B cell (primary cell): ENCODE measurements around the gene GLCCI1. TPM values are rescaled to one million over a fixed set of nuclear protein-coding genes. Genes with fewer than 3 reads are reported as not detected.
A peak's percentile ranks its signal among the peaks of the same experiment; 100 is the strongest.

ENCODE experiments used
- ATAC-seq: fragments of 200-7000 bp; cut with Tn5 transposase; one replicate; pipeline ENCODE4 v1.10.0; 2021; ENCODE audit warnings: low read depth, mild to moderate bottlenecking, moderate number of reproducible peaks, moderate library complexity
- CTCF ChIA-PET: fragments of 350-600 bp; sonication (Branson Sonifier 250); formaldehyde crosslinking; loops from one replicate; lab custom pipeline; 2021; ENCODE audit warnings: antibody characterized with exemption, inconsistent platforms; lab: Charles Lee
- POLR2A ChIA-PET: fragments of 350-600 bp; sonication (Branson Sonifier 250); formaldehyde crosslinking; loops from one replicate; lab custom pipeline; 2021; ENCODE audit warnings: antibody characterized with exemption; lab: Charles Lee
- DNase-seq: peaks from one replicate; pipeline ENCODE4 v3.0.0; 2013
- H2AFZ ChIP-seq: 2 replicates; pipeline ENCODE4 v1.6.1; 2012; ENCODE audit warnings: mild to moderate bottlenecking, low read depth, low read length; ENCODE audit not compliant: insufficient read depth, poor library complexity, severe bottlenecking
- H3K27ac ChIP-seq, 2 donors: 1 replicate in 1 of 2; 2 replicates in 1 of 2; pipeline ENCODE4 v1.5.1; 2012 to 2013; ENCODE audit warnings: low read length in 2 of 2, mild to moderate bottlenecking in 2 of 2, moderate library complexity in 1 of 2
- H3K27me3 ChIP-seq, 4 experiments: fragments of 200-600 bp in 1 of 4; sonication (generic) in 1 of 4; replicated peaks in 1 of 4; 1 replicate in 2 of 4; 2 replicates in 2 of 4; pipeline versions ENCODE4 v1.6.1 to v1.7.0; 2013 to 2016; ENCODE audit warnings: low read length in 3 of 4, mild to moderate bottlenecking in 2 of 4, mixed read lengths in 1 of 4, moderate library complexity in 1 of 4; ENCODE audit not compliant: insufficient read depth in 4 of 4, control insufficient read depth in 3 of 4; ENCODE audit errors: control extremely low read depth in 1 of 4
- H3K36me3 ChIP-seq, 2 experiments: replicated peaks in 1 of 2; 1 replicate in 1 of 2; 2 replicates in 1 of 2; pipeline versions ENCODE4 v1.6.1 to v1.7.1; 2013; ENCODE audit warnings: low read length in 1 of 2; ENCODE audit not compliant: insufficient read depth in 2 of 2, control insufficient read depth in 1 of 2; ENCODE audit errors: control extremely low read depth in 1 of 2, extremely low read depth in 1 of 2
- H3K4me1 ChIP-seq, 2 donors: fragments of 200-600 bp in 1 of 2; sonication (generic) in 1 of 2; 1 replicate in 1 of 2; 2 replicates in 1 of 2; pipeline versions ENCODE4 v1.5.1 to v1.6.1; 2013 to 2017; ENCODE audit warnings: low read length in 2 of 2; ENCODE audit not compliant: control insufficient read depth in 2 of 2, insufficient read depth in 2 of 2
- H3K4me2 ChIP-seq: replicated peaks from 2 replicates; pipeline ENCODE3; 2012; ENCODE audit warnings: mild to moderate bottlenecking, low read depth, low read length; ENCODE audit not compliant: poor library complexity, severe bottlenecking
- H3K4me3 ChIP-seq, 5 experiments: fragments of 200-600 bp in 1 of 5; sonication (generic) in 1 of 5; 1 replicate in 3 of 5; 2 replicates in 2 of 5; pipeline versions ENCODE4 v1.5.1 to v1.7.0; 2011 to 2016; ENCODE audit warnings: low read length in 4 of 5, mild to moderate bottlenecking in 4 of 5, low read depth in 2 of 5, control low read depth in 1 of 5, moderate library complexity in 1 of 5; ENCODE audit not compliant: insufficient read depth in 1 of 5; ENCODE audit errors: control extremely low read depth in 1 of 5, extremely low read depth in 1 of 5
- H3K79me2 ChIP-seq: fragments of 200-600 bp; sonication (generic); one replicate; pipeline ENCODE4 v1.6.0; 2016; ENCODE audit warnings: low read length; ENCODE audit not compliant: control insufficient read depth, insufficient read depth
- H3K9ac ChIP-seq: fragments of 200-600 bp; sonication (generic); 2 replicates; pipeline ENCODE4 v1.6.1; 2017; ENCODE audit warnings: mild to moderate bottlenecking, low read length, moderate library complexity
- H3K9me3 ChIP-seq, 3 donors: one replicate each; pipeline versions ENCODE4 v1.6.1 to v1.7.1; 2013; ENCODE audit warnings: low read length in 2 of 3; ENCODE audit not compliant: control insufficient read depth in 2 of 3, insufficient read depth in 1 of 3; ENCODE audit errors: control extremely low read depth in 1 of 3
- H4K20me1 ChIP-seq: 2 replicates; pipeline ENCODE4 v1.6.0; 2012; ENCODE audit warnings: mild to moderate bottlenecking, low read length; ENCODE audit not compliant: insufficient read depth, control insufficient read depth, poor library complexity, severe bottlenecking
- H3K27ac Mint-ChIP-seq: one replicate; pipeline ENCODE4 v1.8.0; 2021; ENCODE audit warnings: mixed read lengths
- H3K27me3 Mint-ChIP-seq: one replicate; pipeline ENCODE4 v1.8.0; 2021; ENCODE audit warnings: mixed read lengths
- H3K4me1 Mint-ChIP-seq: one replicate; pipeline ENCODE4 v1.8.0; 2021; ENCODE audit warnings: mixed read lengths
- H3K4me3 Mint-ChIP-seq: one replicate; pipeline ENCODE4 v1.8.0; 2021; ENCODE audit warnings: mixed read lengths
- H3K9me3 Mint-ChIP-seq: one replicate; pipeline ENCODE4 v1.8.0; 2022; ENCODE audit warnings: mixed read lengths; ENCODE audit not compliant: insufficient read depth
- EZH2 ChIP-seq: IDR thresholded peaks from 2 replicates; pipeline ENCODE4 v1.6.1; 2012; ENCODE audit warnings: borderline replicate concordance, low read depth, mild to moderate bottlenecking, moderate library complexity, low read length; ENCODE audit not compliant: insufficient read depth, poor library complexity, severe bottlenecking
- WGBS: methylation state at CpG from one replicate; pipeline ENCODE4 v1.1.5; 2013; ENCODE audit warnings: missing lambda C conversion rate; ENCODE audit not compliant: insufficient coverage; 5-methylcytosine and 5-hydroxymethylcytosine counted together
- intact Hi-C: fragments of 100-400 bp; cut with micrococcal nuclease; formaldehyde crosslinking; loops from one replicate; pipeline ENCODE4 v1.10.0; 2022
- polyA plus RNA-seq: library from polyadenylated mRNA; depleted of rRNA; stranded (reverse); fragments of >200 nt; gene quantifications from 2 replicates; pipeline ENCODE4 v1.2.3, GENCODE V29; 2012
- total RNA-seq, 2 donors: library from RNA; stranded (reverse); fragments of 120-200 nt in 1 of 2; gene quantifications; 1 replicate in 1 of 2; 2 replicates in 1 of 2; pipeline versions ENCODE4 v1.2.3 to v1.2.4, GENCODE V29; 2013 to 2022
- TF ChIP-seq, protein P1 (sequence below): fragments of 200-600 bp; IDR thresholded peaks from one replicate; pipeline ENCODE4 v1.8.0; 2022; ENCODE audit warnings: antibody characterized with exemption, mild to moderate bottlenecking

GLCCI1 gene
- total and polyA plus RNA-seq, 2 donors (not counting 1 experiment from before 2014, with no cell fraction given): 17.7 to 50.3 TPM

DNA sequence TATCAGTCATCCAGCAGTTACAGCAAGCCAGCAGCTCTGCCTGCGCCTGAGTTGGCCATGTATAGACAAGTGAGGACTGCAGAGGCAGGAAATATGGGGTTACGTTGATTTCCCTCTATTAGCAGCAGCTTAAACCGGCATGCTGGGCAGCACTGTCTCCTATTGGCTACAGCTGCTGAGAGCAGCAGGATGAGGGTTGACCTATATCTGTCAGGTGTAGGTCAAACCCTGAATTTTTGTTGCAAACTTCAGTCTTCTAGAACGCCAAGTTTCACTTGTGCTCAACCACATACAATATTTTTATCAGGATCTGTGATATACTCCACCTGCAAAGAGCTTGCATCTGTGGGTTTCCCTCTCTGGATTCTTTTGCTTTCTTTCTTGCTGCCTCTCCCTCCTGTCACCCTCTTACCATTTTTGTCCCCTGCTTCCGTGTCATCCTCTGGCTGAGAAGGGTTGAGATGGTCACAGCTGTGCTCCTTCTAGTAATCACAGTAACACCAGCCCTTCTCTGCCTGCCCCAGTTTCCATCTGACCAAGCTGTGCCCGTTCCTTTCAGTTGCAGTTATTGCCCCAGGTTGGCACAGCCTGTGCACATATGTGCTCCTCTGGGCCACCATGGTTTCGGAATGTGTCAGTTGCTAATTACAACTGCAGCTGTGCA lies 23.8 kb upstream of the GLCCI1 start:
- peak overlapping the region; percentile 51 for H3K9ac ChIP-seq
- intact Hi-C loops: loop anchor here (5.0 kb wide), 1 partner anchor 37 kb away; no protein-coding TSS in a partner anchor
- no peaks in the 10 kb centered on the region for H3K9me3 ChIP-seq
- 5% methylated on average over 5 of the region's 7 CpGs for WGBS
- H3K79me2 ChIP-seq: no peaks in the 10 kb centered on the region
- ChIA-PET CTCF (interaction anchor here (0.7 to 2.1 kb wide), 6 partner anchors 22 to 263 kb away, joined by 3 to 8 read pairs (median 3); no protein-coding TSS in a partner anchor), POLR2A (interaction anchor here (1.1 to 1.5 kb wide), 3 partner anchors 9 to 26 kb away, joined by 3 to 6 read pairs (median 4); no protein-coding TSS in a partner anchor)
- peak; percentile 82 for ATAC-seq
- DNase-seq: peak; percentile 55
- peak overlapping the region; percentile 65 to 73 for H3K27ac ChIP-seq
- Mint-ChIP-seq H3K27me3 (no peaks in the 10 kb centered on the region), H3K27ac (peak overlapping the region; percentile 83), H3K4me1 (peaks cover 27% of the 10 kb centered on the region), H3K9me3 (no peaks in the 10 kb centered on the region), H3K4me3 (peak overlapping the region; percentile 85)
- H3K4me2 ChIP-seq: peak overlapping the region; percentile 70
- peak overlapping the region; percentile 75 for H2AFZ ChIP-seq
- no peaks in the 10 kb centered on the region for H3K36me3 ChIP-seq
- no peaks in the 10 kb centered on the region for H4K20me1 ChIP-seq
- H3K27me3 ChIP-seq: no peaks in the 10 kb centered on the region
- TF ChIP-seq, protein P1, sequence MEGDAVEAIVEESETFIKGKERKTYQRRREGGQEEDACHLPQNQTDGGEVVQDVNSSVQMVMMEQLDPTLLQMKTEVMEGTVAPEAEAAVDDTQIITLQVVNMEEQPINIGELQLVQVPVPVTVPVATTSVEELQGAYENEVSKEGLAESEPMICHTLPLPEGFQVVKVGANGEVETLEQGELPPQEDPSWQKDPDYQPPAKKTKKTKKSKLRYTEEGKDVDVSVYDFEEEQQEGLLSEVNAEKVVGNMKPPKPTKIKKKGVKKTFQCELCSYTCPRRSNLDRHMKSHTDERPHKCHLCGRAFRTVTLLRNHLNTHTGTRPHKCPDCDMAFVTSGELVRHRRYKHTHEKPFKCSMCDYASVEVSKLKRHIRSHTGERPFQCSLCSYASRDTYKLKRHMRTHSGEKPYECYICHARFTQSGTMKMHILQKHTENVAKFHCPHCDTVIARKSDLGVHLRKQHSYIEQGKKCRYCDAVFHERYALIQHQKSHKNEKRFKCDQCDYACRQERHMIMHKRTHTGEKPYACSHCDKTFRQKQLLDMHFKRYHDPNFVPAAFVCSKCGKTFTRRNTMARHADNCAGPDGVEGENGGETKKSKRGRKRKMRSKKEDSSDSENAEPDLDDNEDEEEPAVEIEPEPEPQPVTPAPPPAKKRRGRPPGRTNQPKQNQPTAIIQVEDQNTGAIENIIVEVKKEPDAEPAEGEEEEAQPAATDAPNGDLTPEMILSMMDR: no peak
- TF ChIP-seq EZH2: no peak
- H3K4me1 ChIP-seq: peaks cover 15 to 21% of the 10 kb centered on the region in 2 donors
- peak overlapping the region in 4 of 5 experiments; percentile 15 to 43 (median 32) for H3K4me3 ChIP-seq

DNA sequence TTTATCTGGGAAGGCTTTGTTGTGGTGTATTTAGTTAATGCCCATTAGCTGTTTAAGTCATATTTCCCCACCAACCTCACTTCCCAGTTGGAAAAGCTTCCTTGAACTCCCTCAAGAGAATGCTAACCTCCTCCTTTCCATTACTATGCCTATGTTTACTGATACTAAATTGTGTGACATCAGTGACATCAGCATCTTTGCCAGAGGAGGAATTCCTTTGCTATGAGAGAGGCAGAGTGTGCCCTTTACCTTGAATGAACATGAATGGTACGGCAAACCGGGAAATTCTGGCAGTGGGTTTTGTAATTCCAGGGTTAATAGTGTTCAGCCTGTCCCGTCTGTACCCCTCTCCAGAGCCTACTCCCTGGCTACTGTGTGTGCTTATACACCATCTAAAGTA lies 22.1 kb upstream of the GLCCI1 start:
- Histone ChIP-seq H3K4me3 (no peak overlapping the region), H2AFZ (no peak overlapping the region), H3K4me2 (no peak overlapping the region), H4K20me1 (no peaks in the 10 kb centered on the region), H3K36me3 (peaks cover 0 to 2% of the 10 kb centered on the region in 2 experiments), H3K9ac (no peak overlapping the region), H3K27me3 (no peaks in the 10 kb centered on the region), H3K27ac (no peak overlapping the region), H3K4me1 (peaks cover 15 to 21% of the 10 kb centered on the region in 2 donors), H3K9me3 (no peaks in the 10 kb centered on the region), H3K79me2 (no peaks in the 10 kb centered on the region)
- Mint-ChIP-seq H3K27me3 (no peaks in the 10 kb centered on the region), H3K9me3 (no peaks in the 10 kb centered on the region), H3K4me3 (no peak overlapping the region), H3K4me1 (peaks cover 27% of the 10 kb centered on the region), H3K27ac (no peak overlapping the region)
- intact Hi-C loops: no loop called here
- no CpG with 5 or more reads among the region's 3 CpGs for WGBS
- DNase-seq (no peak), ATAC-seq (no peak)
- no peak for TF ChIP-seq EZH2
- TF ChIP-seq, protein P1: no peak
- POLR2A ChIA-PET: no interaction called here
- CTCF ChIA-PET: no interaction called here
